Urinary bladder (tissue), 4 donors: ENCODE data around the gene B3GALT5. TPM values are rescaled to one million over a fixed set of nuclear protein-coding genes. Genes with fewer than 3 reads are reported as not detected.
"Not testable (repeated sequence)": the region's sequence is repeated elsewhere in the genome, so short reads cannot be mapped to it uniquely, and the experiment has no call there.

Experiments used
- DNase-seq: peaks from one replicate; pipeline ENCODE4 v3.0.0-alpha.2; 2015; ENCODE audit errors: extremely low spot score
- H3K27ac ChIP-seq: one replicate; pipeline ENCODE4 v1.5.1; 2013; ENCODE audit warnings: low read depth, mild to moderate bottlenecking, moderate library complexity
- H3K36me3 ChIP-seq: one replicate; pipeline ENCODE4 v1.6.1; 2013; ENCODE audit warnings: mild to moderate bottlenecking, moderate library complexity; ENCODE audit not compliant: insufficient read depth
- H3K4me1 ChIP-seq: one replicate; pipeline ENCODE4 v1.6.1; 2013; ENCODE audit warnings: mild to moderate bottlenecking, moderate library complexity; ENCODE audit not compliant: insufficient read depth
- H3K4me3 ChIP-seq: one replicate; pipeline ENCODE4 v1.5.1; 2013; ENCODE audit warnings: low read depth, low read length
- WGBS: extraction: QIAGEN DNeasy Blood & Tissue Kit; methylation state at CpG from one replicate; pipeline ENCODE4 v1.1.7; 2013; 5-methylcytosine and 5-hydroxymethylcytosine counted together
- polyA plus RNA-seq: library from polyadenylated mRNA; stranded (reverse); fragments of 200-250 nt; gene quantifications from one replicate; pipeline ENCODE4 v1.2.3, GENCODE V29; 2013
- total RNA-seq: library from RNA; depleted of rRNA; stranded (reverse); fragments of >200 nt; gene quantifications from one replicate; pipeline ENCODE4 v1.2.3, GENCODE V29; 2014
- donor health status: healthy with polysubstance abuse.
- donor health status: healthy.

B3GALT5 gene
- total and polyA plus RNA-seq, 2 donors, result 0.18 to 2.0 TPM

DNA sequence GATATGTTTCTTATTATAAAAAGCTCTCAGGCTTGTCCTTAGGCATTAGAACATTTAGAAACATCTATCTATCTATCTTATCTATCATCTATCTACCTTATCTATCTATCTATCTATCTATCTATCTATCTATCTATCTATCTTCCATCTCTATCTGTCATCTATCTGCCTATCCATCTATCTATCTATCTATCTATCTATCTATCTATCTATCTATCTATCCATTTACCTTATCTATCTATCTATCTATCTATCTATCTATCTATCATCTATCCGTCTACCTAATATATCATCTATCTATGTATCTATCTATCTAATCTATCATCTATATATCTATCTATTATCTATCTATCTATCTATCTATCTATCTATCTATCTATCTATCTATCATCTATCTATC is 77.1 kb downstream of the B3GALT5 start:
- H3K27ac ChIP-seq, H3K4me1 ChIP-seq, H3K36me3 ChIP-seq, H3K4me3 ChIP-seq, DNase-seq: not testable (repeated sequence)
- 90% methylated on average over 1 of the region's 1 CpG for WGBS

DNA sequence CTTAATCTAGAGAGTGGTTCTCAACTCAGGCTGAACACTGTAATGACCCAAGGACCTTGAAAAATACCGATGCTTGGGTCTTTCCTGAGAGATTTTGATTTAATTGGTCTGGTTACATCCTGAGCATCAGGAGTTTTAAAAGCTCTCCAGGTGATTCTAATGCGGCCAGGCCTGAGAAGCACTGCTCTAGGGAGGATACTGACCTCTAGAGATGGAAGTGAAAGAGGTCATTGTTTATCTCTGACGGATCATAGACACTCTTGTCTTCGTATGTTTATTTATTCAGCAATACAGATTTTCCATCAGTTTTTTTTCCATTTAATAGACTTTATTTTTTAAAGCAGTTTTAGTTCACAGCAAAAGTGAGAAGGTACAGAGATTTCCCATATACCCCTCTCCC is 77.7 kb downstream of the B3GALT5 start:
- H3K36me3 ChIP-seq, result no peaks in the 10 kb centered on the region
- H3K27ac ChIP-seq, result no peak overlapping the region
- no peak overlapping the region for H3K4me3 ChIP-seq
- WGBS, result 75% methylated on average over 4 of the region's 4 CpGs
- no peaks in the 10 kb centered on the region for H3K4me1 ChIP-seq
- no peak for DNase-seq

DNA sequence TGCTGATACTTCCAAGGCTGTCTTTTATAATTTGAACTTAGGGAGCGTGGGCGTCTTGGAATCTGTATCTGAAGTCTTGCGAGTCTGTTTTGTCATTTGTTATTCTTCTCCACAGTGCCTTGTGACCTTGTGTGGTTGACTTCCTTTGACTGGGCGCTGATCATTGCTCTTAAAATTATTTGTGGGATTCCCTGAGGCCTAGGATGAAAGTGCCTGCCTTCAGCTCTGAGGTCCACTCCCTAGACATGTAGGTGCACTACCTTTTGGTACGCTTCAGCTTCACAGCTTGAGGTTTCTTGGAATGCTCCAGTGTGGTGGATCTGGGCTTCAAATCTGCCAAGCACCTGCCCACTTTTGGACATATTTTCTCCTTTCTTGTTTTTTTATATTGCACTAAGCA is 82.0 kb downstream of the B3GALT5 start:
- 88% methylated on average over 5 of the region's 5 CpGs for WGBS
- H3K36me3 ChIP-seq, result no peaks in the 10 kb centered on the region
- DNase-seq, result no peak
- H3K4me1 ChIP-seq, result no peaks in the 10 kb centered on the region
- H3K27ac ChIP-seq, result no peak overlapping the region
- H3K4me3 ChIP-seq, result no peak overlapping the region

DNA sequence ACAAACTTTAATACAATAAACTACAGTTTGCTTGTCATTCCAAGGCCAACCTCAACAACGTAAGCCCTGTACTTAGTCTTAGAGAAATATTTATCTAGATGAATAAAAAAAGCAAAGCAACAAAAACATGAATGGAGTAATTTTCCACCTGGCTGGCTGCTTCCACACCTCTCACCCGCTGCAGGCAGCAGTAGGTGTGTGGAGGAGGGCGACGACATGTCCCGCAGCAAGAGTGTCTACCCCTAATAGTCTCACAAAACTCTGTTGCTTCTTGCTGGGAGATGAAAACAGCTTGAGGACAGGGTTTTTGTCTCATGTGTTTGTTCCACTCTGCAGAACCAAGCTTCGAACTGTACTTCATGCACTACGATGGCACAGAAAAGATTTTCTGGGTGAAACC is 83.5 kb downstream of the B3GALT5 start:
- no peak overlapping the region for H3K27ac ChIP-seq
- WGBS, result 91% methylated on average over 7 of the region's 7 CpGs
- H3K4me1 ChIP-seq, result no peaks in the 10 kb centered on the region
- no peak for DNase-seq
- H3K4me3 ChIP-seq, result no peak overlapping the region
- no peaks in the 10 kb centered on the region for H3K36me3 ChIP-seq

DNA sequence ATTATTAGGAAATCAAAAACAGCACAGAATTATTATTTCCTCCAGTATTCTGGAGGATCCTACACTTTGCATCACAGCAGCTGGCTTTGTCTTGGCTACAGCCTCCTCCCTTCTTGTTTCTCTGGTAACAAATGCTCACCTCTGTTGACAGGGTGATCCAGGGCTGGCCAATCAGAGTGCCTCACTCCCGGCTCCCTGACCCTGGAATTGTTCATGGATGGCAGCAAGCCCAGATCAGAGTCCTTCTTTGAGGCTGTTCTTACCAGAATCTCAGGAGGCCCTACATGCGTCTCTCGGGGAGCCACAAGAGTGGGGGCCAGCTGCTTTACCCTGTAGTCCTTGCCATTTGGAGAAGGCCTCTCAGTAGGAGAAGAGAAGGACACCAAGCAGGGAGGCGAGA is 83.9 kb downstream of the B3GALT5 start:
- Histone ChIP-seq H3K4me1 (no peaks in the 10 kb centered on the region), H3K4me3 (no peak overlapping the region), H3K27ac (no peak overlapping the region), H3K36me3 (no peaks in the 10 kb centered on the region)
- 63% methylated on average over 4 of the region's 4 CpGs for WGBS
- DNase-seq, result no peak

DNA sequence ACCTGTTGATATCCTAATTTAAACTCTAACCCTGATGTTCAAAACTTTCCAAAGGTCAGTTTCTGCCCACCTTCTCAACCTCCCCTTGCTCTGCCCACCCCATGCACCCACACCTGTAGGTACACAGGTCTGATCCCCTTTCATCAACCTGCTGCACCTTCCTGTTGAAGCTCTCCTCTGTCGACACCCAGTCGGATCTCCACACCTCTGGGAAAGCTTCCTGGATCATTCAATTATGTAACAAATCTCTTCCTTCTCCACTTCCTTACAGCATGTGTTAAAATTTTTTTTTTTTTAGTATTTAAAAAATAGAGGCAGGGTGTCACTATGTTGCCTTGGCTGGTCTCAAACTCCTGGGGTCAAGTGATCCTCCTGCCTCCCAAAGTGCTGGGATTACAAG is 87.6 kb downstream of the B3GALT5 start:
- Histone ChIP-seq H3K4me3 (no peak overlapping the region), H3K27ac (no peak overlapping the region), H3K4me1 (no peaks in the 10 kb centered on the region), H3K36me3 (no peaks in the 10 kb centered on the region)
- DNase-seq, result no peak
- WGBS, result 79% methylated on average over 2 of the region's 2 CpGs

DNA sequence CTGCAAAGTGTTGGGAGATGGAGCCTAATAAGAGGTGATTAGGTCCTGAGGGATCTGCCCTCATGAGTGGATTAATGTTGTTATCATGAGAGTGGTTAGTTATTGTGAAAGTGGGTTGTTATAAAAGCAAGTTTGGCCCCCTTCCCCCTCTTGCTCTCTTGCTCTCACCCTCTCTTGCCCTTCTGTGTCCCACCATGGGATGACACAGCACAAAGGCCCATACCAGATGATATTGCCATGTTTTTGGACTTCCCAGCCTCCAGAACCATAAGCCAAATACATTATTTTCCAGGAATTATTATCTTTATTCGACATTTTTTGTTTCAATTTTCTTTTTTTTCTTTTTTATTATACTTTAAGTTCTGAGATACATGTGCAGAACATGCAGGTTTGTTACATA is 90.8 kb downstream of the B3GALT5 start:
- Histone ChIP-seq H3K27ac (no peak overlapping the region), H3K4me1 (no peaks in the 10 kb centered on the region), H3K36me3 (no peaks in the 10 kb centered on the region), H3K4me3 (no peak overlapping the region)
- 74% methylated on average over 1 of the region's 1 CpG for WGBS
- no peak for DNase-seq

DNA sequence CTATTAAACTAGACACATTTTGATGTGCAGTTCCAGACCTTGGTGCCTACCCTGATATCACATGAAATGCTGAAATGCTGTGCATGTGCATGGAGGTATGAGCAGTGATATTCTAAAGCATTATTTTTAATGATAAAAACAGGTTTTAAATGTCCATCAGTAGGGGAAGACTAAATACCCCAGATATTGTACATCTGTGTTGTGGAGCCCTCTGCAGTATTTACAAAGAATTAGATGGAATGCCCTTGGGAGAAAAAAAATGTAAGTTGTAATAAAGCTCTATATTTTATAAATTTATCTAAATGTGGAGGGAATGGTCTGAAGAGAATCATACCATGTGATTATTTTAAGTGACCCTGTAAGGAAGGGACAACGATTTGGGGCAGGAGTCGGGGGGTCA is 93.1 kb downstream of the B3GALT5 start:
- 91% methylated on average over 2 of the region's 2 CpGs for WGBS
- no peak overlapping the region for H3K4me3 ChIP-seq
- no peaks in the 10 kb centered on the region for H3K4me1 ChIP-seq
- no peak overlapping the region for H3K27ac ChIP-seq
- H3K36me3 ChIP-seq, result no peaks in the 10 kb centered on the region
- no peak for DNase-seq

DNA sequence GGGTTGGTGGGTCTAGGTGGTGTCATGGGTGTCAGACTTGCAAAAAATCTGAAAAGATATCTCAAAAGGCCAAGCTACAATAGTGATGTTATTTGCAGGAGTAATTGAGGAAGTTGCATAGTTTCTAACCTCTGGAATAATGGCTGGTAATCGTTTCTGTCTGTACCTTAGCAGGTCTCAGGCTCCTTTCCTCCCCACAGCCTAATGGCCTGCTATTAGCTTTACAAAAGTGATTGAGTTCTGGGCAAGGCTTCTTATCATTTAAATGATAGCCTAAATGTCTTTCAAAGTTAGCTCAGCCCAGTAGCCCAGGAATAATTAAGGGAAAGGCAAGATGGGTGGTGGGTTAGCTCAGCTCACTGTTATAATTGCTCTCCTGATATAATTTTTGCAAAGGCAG is 94.6 kb downstream of the B3GALT5 start:
- Histone ChIP-seq H3K4me1 (no peaks in the 10 kb centered on the region), H3K27ac (no peak overlapping the region), H3K4me3 (no peak overlapping the region), H3K36me3 (no peaks in the 10 kb centered on the region)
- DNase-seq, result no peak
- 31% methylated on average over 1 of the region's 1 CpG for WGBS

DNA sequence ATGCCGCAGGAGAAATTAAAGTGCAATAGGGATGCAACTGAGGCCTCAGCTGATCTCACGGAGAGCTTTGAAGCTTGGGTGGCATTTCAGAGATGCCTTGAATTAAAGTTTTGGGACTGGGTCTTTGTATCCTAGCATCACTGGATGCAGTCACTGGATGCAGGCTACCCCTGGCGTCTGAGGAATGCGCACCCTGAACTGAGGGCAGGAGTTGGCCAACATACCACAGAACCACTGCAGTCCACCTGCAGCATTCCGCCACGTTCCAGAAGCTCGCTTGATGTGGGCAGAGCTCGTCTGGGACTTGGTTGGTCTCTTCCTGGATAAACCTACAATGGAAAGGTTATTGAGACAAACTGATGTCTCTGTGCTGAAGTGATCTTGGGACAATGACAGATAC is 98.1 kb downstream of the B3GALT5 start:
- WGBS, result 91% methylated on average over 8 of the region's 8 CpGs
- Histone ChIP-seq H3K4me1 (no peaks in the 10 kb centered on the region), H3K36me3 (no peaks in the 10 kb centered on the region), H3K4me3 (no peak overlapping the region), H3K27ac (no peak overlapping the region)
- no peak for DNase-seq

DNA sequence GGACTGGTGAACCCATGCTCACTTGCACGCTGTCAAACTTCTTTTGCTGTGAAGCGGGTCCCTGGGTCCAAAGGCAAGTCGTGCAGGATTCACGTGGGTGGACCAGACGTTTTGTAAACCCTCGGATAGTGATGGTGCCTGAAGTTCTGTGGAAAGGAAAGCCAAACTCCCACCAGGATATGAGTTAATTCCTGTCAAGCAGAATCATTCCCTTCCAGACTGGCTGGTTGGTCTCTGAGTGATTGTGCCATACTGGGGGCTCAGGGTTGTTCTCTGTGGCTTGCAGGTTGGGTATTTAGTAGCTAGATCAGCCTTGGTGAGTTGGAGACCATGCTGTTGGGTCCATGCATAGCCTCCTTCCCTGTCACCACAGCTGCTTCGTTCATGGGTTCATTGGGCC is 99.5 kb downstream of the B3GALT5 start:
- WGBS, result 83% methylated on average over 7 of the region's 7 CpGs
- no peaks in the 10 kb centered on the region for H3K36me3 ChIP-seq
- H3K27ac ChIP-seq, result no peak overlapping the region
- H3K4me3 ChIP-seq, result no peak overlapping the region
- no peaks in the 10 kb centered on the region for H3K4me1 ChIP-seq
- no peak for DNase-seq

DNA sequence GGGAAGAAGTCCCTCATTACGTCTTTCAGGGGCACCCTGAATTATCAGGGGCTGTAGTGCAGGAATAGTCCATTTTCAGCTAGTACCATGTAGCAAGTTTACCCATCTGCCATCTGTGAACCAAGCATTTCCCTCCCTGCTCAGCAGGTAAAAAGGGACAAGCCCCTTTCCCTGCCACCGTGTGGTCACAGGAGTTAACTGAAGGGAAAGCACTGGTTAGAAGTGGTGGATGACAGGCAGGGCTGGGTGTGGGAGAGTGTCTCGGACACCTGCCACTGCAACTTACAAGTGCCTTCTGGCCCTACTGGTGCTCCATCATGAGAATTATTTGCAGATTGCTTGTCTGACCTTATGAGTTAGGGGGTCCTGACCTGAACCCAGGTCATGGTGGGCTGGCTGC is 100.2 kb downstream of the B3GALT5 start:
- WGBS, result 64% methylated on average over 3 of the region's 3 CpGs
- Histone ChIP-seq H3K36me3 (no peaks in the 10 kb centered on the region), H3K4me3 (no peak overlapping the region), H3K4me1 (no peaks in the 10 kb centered on the region), H3K27ac (no peak overlapping the region)
- no peak for DNase-seq

DNA sequence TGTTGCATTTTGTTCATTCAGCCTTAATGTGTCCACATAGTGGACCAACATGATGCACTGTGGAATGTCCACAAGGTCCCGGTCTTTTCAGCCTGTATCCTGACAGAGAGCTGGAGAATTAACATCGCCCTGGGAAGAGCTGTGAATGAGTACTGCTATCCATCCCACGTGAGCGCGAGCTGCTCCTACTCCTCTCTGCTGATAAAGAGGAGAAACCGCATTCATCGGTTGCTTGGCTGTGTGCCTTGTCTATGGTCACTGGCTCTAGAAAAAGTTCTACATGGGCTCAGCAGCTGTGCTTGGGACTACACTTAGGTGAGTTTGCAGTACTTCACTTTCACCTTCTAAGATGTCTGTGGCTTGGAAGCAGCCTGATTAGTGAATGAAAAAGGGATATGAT is 101.2 kb downstream of the B3GALT5 start:
- no peak overlapping the region for H3K27ac ChIP-seq
- 68% methylated on average over 7 of the region's 7 CpGs for WGBS
- no peaks in the 10 kb centered on the region for H3K36me3 ChIP-seq
- no peak for DNase-seq
- no peak overlapping the region for H3K4me3 ChIP-seq
- no peaks in the 10 kb centered on the region for H3K4me1 ChIP-seq

DNA sequence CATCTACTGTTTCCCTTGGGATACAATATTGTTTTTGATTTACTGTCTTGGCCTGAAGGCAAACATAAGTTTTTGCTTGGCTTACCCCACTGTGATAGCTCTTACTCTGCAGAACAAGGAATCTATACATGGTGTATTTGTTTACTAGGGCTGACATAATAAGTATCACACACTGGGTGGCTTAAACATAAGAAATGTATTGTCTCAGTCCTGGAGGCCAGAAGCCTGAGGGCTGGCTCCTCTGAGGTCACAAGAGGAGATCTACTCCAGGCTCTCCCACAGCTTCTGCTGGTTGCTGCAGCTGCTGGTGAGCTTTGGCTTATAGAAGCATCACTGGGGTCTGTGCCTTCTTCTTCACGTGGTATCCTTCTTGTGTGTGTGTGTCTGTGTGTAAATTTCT is 101.6 kb downstream of the B3GALT5 start:
- no peak overlapping the region for H3K4me3 ChIP-seq
- H3K36me3 ChIP-seq, result no peaks in the 10 kb centered on the region
- no peaks in the 10 kb centered on the region for H3K4me1 ChIP-seq
- no peak for DNase-seq
- H3K27ac ChIP-seq, result no peak overlapping the region
- WGBS, result 67% methylated on average over 1 of the region's 1 CpG

DNA sequence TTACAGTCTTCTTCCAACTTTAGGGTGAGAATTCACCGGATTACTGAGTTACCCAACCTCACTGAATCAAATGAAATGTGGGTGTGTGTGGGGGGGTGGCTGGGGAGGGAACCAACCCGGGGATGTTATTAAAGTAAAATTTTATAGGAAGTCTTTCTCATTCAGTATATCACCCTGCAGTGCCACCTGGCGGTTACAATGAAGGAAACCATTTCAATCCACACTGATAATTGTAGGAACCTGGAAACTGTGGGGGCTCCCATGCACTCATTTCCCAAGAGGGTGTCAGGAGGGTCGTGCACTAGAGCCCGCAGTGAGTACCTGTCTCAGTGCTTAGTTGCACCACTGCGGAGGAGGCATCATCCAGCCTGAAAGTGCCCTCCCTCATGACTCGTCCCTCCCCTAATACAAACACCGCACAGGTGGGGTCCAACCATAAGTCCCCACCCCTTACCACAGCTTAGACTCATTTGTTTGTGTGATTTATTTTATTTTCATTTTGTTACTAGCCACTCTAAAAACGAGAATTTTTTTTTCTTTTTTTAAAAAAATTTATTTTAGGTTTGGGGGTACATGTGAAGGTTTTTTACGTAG is 103.2 kb downstream of the B3GALT5 start:
- H3K4me3 ChIP-seq, result no peak overlapping the region
- no peak for DNase-seq
- H3K36me3 ChIP-seq, result no peaks in the 10 kb centered on the region
- no peaks in the 10 kb centered on the region for H3K4me1 ChIP-seq
- H3K27ac ChIP-seq, result no peak overlapping the region
- 33% methylated on average over 10 of the region's 10 CpGs for WGBS
